Astrocyte of the cerebellum (primary cell): ENCODE data around the gene HECTD1.

Experiments
- DNase-seq: peaks from one replicate; pipeline ENCODE4 v3.0.0-alpha.2; 2011; ENCODE audit warnings: low read depth
- H3K4me3 ChIP-seq: 2 replicates; pipeline ENCODE4 v1.5.1; 2011; ENCODE audit warnings: mild to moderate bottlenecking, low read depth, low read length, moderate library complexity
- CTCF ChIP-seq: IDR thresholded peaks from 2 replicates; pipeline ENCODE4 v1.5.1; 2012; ENCODE audit warnings: low read length, low read depth, moderate library complexity, mild to moderate bottlenecking; ENCODE audit errors: missing control alignments
- in situ Hi-C: cut with HindIII; loops from 2 replicates; pipeline ENCODE4 v1.10.0; 2017; ENCODE audit warnings: low sequenced_read_pairs

HECTD1 gene

GRCh38 chr14:31085027-31085426 lies 122.6 kb downstream of the HECTD1 start:
- in situ Hi-C loops = no loop called here
- TF ChIP-seq CTCF = no peak
- DNase-seq = no peak
- H3K4me3 ChIP-seq = no peak overlapping the region

DNA sequence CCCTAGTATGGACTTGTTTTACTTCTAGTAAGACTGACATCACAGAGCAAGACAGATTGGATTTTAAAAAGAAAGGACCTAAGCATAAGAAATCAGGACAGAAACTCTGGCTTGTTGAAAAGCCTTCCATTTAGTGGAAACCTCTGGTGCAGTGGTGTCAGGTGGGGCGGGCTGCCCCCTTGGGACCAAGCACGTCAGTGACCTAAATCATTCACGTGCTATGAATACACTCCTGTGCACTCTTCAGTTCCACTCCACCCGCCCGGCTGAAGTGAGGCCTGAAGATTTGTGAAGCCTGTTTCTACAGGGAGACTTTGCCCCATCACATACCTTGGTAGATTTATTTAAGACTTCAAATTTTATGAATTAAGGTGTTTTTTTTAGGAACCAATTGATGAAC lies 123.2 kb downstream of the HECTD1 start:
- in situ Hi-C loops = no loop called here
- no peak for TF ChIP-seq CTCF
- DNase-seq = no peak
- H3K4me3 ChIP-seq = no peak overlapping the region

DNA sequence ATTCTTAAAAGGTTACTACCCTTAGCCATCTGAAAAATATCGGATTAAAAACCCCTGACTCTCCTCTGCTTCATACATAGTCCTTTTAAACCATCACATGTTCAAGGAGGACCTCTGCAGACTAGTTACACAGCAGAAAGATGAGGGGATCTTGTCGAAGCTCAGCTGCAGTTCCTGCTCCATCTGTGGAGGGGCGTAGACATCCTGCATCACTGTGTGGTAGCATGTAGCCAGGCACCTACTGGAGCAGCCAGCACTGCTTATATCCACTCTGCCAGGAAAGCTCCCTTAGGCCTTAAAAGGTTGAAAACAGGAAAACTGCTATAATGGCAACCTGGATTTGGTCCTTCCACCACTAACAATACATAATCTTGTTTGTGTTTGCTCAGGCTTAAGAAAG lies 123.8 kb downstream of the HECTD1 start:
- TF ChIP-seq CTCF = no peak
- in situ Hi-C loops = no loop called here
- no peak for DNase-seq
- H3K4me3 ChIP-seq = no peak overlapping the region

- TF ChIP-seq CTCF = no peak
- DNase-seq = no peak
- H3K4me3 ChIP-seq = no peak overlapping the region
- in situ Hi-C loops = no loop called here
Observed at GRCh38 chr14:31080484-31080883, 127.1 kb downstream of the HECTD1 start.

DNA sequence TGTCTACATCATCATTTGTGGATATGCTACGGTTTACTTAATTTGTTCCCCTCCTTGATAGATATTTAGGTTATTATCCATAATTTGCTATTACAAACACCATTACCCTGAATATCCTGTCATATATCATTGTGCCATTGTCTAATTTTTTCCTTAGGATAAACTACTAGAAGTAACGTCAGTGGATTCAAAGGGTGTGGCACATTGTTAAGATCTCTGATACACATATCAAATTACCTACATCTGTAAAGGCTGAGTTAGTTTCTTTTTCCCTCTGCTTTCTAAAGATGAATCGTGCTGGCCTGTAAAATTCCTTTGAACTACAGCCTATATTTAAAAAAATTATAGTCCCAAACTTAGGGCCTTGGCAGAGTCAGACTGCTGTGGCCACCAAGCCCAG lies 127.5 kb downstream of the HECTD1 start:
- DNase-seq = no peak

DNA sequence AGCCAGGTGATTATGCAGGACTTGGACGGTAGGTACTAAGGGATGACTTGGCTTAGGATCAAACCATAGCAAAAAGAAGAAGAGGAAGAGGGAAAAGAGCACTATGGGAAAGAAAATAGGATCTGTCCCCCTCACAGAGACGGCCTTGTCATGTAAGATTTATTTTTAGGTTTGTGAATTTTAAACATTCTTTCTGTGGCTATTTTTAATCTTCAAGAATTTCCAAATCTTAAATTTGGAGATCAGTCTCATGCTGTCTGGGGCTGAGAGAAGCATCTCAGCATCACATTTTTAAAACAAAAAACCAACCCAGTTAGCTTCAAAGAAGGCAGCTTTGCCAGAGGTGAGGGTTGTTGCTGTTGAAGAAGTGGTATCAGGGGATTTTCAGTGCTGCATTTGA lies 128.8 kb downstream of the HECTD1 start:
- TF ChIP-seq CTCF = no peak
- in situ Hi-C loops = no loop called here
- H3K4me3 ChIP-seq = no peak overlapping the region
- DNase-seq = no peak

More for the DNA sequence above, 127.5 kb downstream of the HECTD1 start:
- no peak for TF ChIP-seq CTCF
- in situ Hi-C loops = no loop called here
- no peak overlapping the region for H3K4me3 ChIP-seq

GRCh38 chr14:31075144-31075543 lies 132.4 kb downstream of the HECTD1 start:
- H3K4me3 ChIP-seq = no peak overlapping the region
- DNase-seq = no peak
- TF ChIP-seq CTCF = no peak
- in situ Hi-C loops = no loop called here
